Lower leg skin (tissue), 4 donors: ENCODE results near the gene RRP9. TPM values are rescaled to one million over a fixed set of nuclear protein-coding genes. Genes with fewer than 3 reads are reported as not detected.

Experiments used
- DNase-seq, 2 donors: peaks; one replicate each; pipeline ENCODE4 v3.0.0-alpha.2; 2019; ENCODE audit warnings: low spot score in 2 of 2
- H3K4me3 ChIP-seq: fragments of 200-600 bp; sonication (generic); 2 replicates; pipeline ENCODE4 v1.5.1; 2017; ENCODE audit warnings: mild to moderate bottlenecking, low read depth; ENCODE audit not compliant: poor library complexity, severe bottlenecking
- CTCF ChIP-seq, 3 donors: fragments of 450-650 bp; IDR thresholded peaks; one replicate each; pipeline ENCODE4 v1.5.1; 2016; ENCODE audit warnings: antibody characterized with exemption in 3 of 3, mild to moderate bottlenecking in 3 of 3, moderate library complexity in 2 of 3
- POLR2A ChIP-seq, 2 donors: fragments of 450-650 bp; IDR thresholded peaks; one replicate each; pipeline ENCODE4 v1.6.1; 2016 to 2017; ENCODE audit warnings: antibody characterized with exemption in 2 of 2, mild to moderate bottlenecking in 1 of 2, moderate library complexity in 1 of 2
- WGBS, 2 donors: methylation state at CpG; one replicate each; pipeline ENCODE4 v1.1.5; 2018; 5-methylcytosine and 5-hydroxymethylcytosine counted together
- intact Hi-C: fragments of 100-400 bp; cut with DNase I; formaldehyde crosslinking; loops from one replicate; pipeline ENCODE4 v1.15.0; 2023; ENCODE audit warnings: low total_unique reads
- total RNA-seq, 4 donors: library from RNA; depleted of rRNA; stranded (reverse); fragments of >200 nt; gene quantifications; one replicate each; pipeline ENCODE4 v1.1.0, GENCODE V29; 2016

Gene RRP9
- total RNA-seq, 4 donors from 2014 or later, result 10.0 to 16.9 (median 14.0) TPM

GRCh38 chr3:51964521-51964920 lies 22.8 kb upstream of the RRP9 start:
- 50 to 86% methylated on average over 2 to 3 of the region's 4 CpGs for WGBS, 2 donors
- no peak for TF ChIP-seq CTCF (IDR thresholded peaks at IDR 0.05)
- TF ChIP-seq POLR2A (IDR thresholded peaks at IDR 0.05), result no peak

GRCh38 chr3:51963951-51964451 lies 22.3 kb upstream of the RRP9 start:
- intact Hi-C loops, result no loop called here
- TF ChIP-seq CTCF (IDR thresholded peaks at IDR 0.05) (no peak), POLR2A (IDR thresholded peaks at IDR 0.05) (no peak)
- no peak for DNase-seq
- no peak overlapping the region for H3K4me3 ChIP-seq
- 76 to 88% methylated on average over 4 to 11 of the region's 12 CpGs for WGBS, 2 donors

More at GRCh38 chr3:51964521-51964920, 22.8 kb upstream of the RRP9 start:
- intact Hi-C loops, result no loop called here
- DNase-seq, result no peak
- H3K4me3 ChIP-seq, result no peak overlapping the region

GRCh38 chr3:51962854-51963530 lies 21.3 kb upstream of the RRP9 start:
- intact Hi-C loops, result no loop called here
- TF ChIP-seq CTCF (IDR thresholded peaks at IDR 0.05) (no peak), POLR2A (IDR thresholded peaks at IDR 0.05) (no peak)
- no peak overlapping the region for H3K4me3 ChIP-seq
- DNase-seq, result no peak
- WGBS, 2 donors, result 84 to 85% methylated on average over 6 of the region's 6 CpGs

- intact Hi-C loops, result no loop called here
- H3K4me3 ChIP-seq, result no peak overlapping the region
- 63 to 65% methylated on average over 9 of the region's 9 CpGs for WGBS, 2 donors
- no peak for DNase-seq
- TF ChIP-seq CTCF (IDR thresholded peaks at IDR 0.05) (no peak), POLR2A (IDR thresholded peaks at IDR 0.05) (no peak)
Measured at GRCh38 chr3:51961602-51962569, 20.2 kb upstream of the RRP9 start.

- H3K4me3 ChIP-seq, result no peak overlapping the region
- TF ChIP-seq POLR2A (IDR thresholded peaks at IDR 0.05) (no peak), CTCF (IDR thresholded peaks at IDR 0.05) (no peak)
- DNase-seq, result no peak
- 89 to 94% methylated on average over 11 to 18 of the region's 18 CpGs for WGBS, 2 donors
- intact Hi-C loops, result no loop called here
Measured at GRCh38 chr3:51961011-51961410, 19.3 kb upstream of the RRP9 start.
